Measurements from ENCODE around the gene BABAM2. TPM values are rescaled to one million over a fixed set of nuclear protein-coding genes. Genes with fewer than 3 reads are reported as not detected.
A peak's percentile ranks its signal among the peaks of the same experiment; 100 is the strongest.

The BABAM2 gene
- total and polyA plus RNA-seq, 2 of the 4 experiments (the other 2 are of a cell fraction): 20.9 to 23.1 TPM

- BruUV-seq (replicated peaks): no TSS peak
- H3K4me3 ChIP-seq (ENCODE audit: insufficient read depth, low read depth, low read length): no peak overlapping the region
- H4K8ac ChIP-seq (ENCODE audit: low read depth in 2 of 2, low read length in 2 of 2): peak overlapping the region in 1 of 2 experiments; percentile 81; a peak in 3 of 4 replicates
- H3K4me2 ChIP-seq (ENCODE audit: low read depth, low read length): no peak overlapping the region
- peaks cover 13% of the 10 kb centered on the region for H3K9me1 ChIP-seq (ENCODE audit: insufficient read depth, low read length)
- H2BK15ac ChIP-seq (ENCODE audit: low read depth, low read length): peak overlapping the region; percentile 96; the same call in 1 of the 3 replicates
- peak overlapping the region; percentile 47; the same call in 1 of the 2 replicates for H2BK20ac ChIP-seq (ENCODE audit: low read depth, low read length)
- H3K27ac ChIP-seq (ENCODE audit: insufficient read depth, low read length): no peak overlapping the region
- peak overlapping the region; percentile 79 for H3K4ac ChIP-seq (ENCODE audit: low read depth, low read length)
- ChIA-PET CTCF (no interaction called here), POLR2A (ENCODE audit: unreplicated experiment) (no interaction called here)
- in situ Hi-C loops (cut with MboI; ENCODE audit: low sequenced_read_pairs) (no loop called here), intact Hi-C loops (cut with micrococcal nuclease) (no loop called here), dilution Hi-C loops (cut with HindIII; ENCODE audit: low sequenced_read_pairs, unreplicated experiment) (no loop called here)
- H2AFZ ChIP-seq (replicated peaks; ENCODE audit: low read length, poor library complexity): no peak overlapping the region
- H3K14ac ChIP-seq (replicated peaks; ENCODE audit: low read depth, low read length): peak overlapping the region; percentile 6; the same call in 1 of the 2 replicates
- H3K9ac ChIP-seq (ENCODE audit: low read depth, low read length): no peak overlapping the region
- 0 out of 2 replicates have a peak overlapping the region, but pooled peaks have one; percentile 38 for H3K18ac ChIP-seq (ENCODE audit: low read depth, low read length)
- H2AK5ac ChIP-seq (ENCODE audit: low read depth, low read length): peak overlapping the region; percentile 36; the same call in 1 of the 2 replicates
- H3K79me1 ChIP-seq (ENCODE audit: low read depth in 1 of 2, low read length in 2 of 2): peaks cover 0 to 16% of the 10 kb centered on the region in 2 experiments; a peak in 1 of 4 replicates
- no peaks in the 10 kb centered on the region for H4K20me1 ChIP-seq (ENCODE audit: insufficient read depth, low read length)
- H3K36me3 ChIP-seq (ENCODE audit: control insufficient read depth, insufficient read depth, low read length): no peaks in the 10 kb centered on the region
- H3K23ac ChIP-seq (ENCODE audit: low read depth, low read length): peak overlapping the region; percentile 53; the same call in 1 of the 2 replicates
- ATAC-seq (ENCODE audit: low read depth): no peak; the same call in 1 of the 2 replicates
- H4K91ac ChIP-seq (ENCODE audit: insufficient read depth, low read depth, low read length): peak overlapping the region; percentile 1
- no peak for TF ChIP-seq POLR2A (IDR thresholded peaks at IDR 0.05; ENCODE audit: low read depth, low read length)
- no peak overlapping the region for H4K5ac ChIP-seq (ENCODE audit: low read depth, low read length)
- WGBS, 2 experiments (ENCODE audit: extremely low coverage in 2 of 2, insufficient read length in 1 of 2): no CpG with 5 or more reads among the region's 9 CpGs
- peak overlapping the region; percentile 92 for H2BK120ac ChIP-seq (ENCODE audit: low read depth, low read length)
- peaks cover 18% of the 10 kb centered on the region for H3K4me1 ChIP-seq (ENCODE audit: control insufficient read depth, insufficient read depth, low read length)
- 0 out of 2 replicates have a peak overlapping the region, but pooled peaks have one; percentile 24 for H3K56ac ChIP-seq (ENCODE audit: extremely low read depth, insufficient read depth, low read length)
- no peaks in the 10 kb centered on the region for H3K27me3 ChIP-seq (ENCODE audit: control insufficient read depth, insufficient read depth, low read length)
- DNase-seq: peak; percentile 62
- H2BK5ac ChIP-seq (ENCODE audit: low read depth, low read length, poor library complexity, severe bottlenecking): peak overlapping the region; percentile 31
- no peaks in the 10 kb centered on the region for H3K9me3 ChIP-seq (ENCODE audit: control insufficient read depth, insufficient read depth, low read length)
- H2AK9ac ChIP-seq (replicated peaks; ENCODE audit: low read depth, low read length, poor library complexity): no peak overlapping the region
Measured at GRCh38 chr2:28291811-28292440, 401.4 kb downstream of the BABAM2 start.
